ENCODE results near the gene SP6.

DNA sequence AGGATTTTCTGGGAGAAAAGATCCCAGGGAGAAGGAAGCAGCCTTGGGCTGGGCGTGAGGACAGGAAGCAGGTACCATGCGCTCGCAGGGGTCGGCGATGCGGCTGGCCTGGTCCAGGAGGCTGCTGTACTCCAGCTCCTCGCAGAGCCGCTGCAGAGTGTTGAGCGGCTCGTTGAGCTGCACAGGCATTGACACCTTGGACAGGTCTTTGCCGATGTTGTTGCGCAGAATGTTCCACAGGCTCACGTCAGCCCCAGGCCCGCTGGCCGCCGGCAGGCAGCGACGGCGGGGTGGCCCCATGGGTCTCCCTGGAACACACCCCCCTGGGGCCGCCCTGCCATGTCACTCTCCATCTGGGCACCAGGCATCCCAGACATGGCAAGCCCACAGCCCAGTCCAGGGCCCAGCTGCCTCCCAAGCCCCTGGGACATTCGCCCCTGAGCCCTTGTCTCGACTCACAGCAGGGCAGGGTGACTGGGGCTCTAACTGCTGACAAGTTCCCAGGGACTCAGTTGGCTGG, 37.4 kb downstream of the SP6 start:
- TF ChIP-seq, protein P1, sequence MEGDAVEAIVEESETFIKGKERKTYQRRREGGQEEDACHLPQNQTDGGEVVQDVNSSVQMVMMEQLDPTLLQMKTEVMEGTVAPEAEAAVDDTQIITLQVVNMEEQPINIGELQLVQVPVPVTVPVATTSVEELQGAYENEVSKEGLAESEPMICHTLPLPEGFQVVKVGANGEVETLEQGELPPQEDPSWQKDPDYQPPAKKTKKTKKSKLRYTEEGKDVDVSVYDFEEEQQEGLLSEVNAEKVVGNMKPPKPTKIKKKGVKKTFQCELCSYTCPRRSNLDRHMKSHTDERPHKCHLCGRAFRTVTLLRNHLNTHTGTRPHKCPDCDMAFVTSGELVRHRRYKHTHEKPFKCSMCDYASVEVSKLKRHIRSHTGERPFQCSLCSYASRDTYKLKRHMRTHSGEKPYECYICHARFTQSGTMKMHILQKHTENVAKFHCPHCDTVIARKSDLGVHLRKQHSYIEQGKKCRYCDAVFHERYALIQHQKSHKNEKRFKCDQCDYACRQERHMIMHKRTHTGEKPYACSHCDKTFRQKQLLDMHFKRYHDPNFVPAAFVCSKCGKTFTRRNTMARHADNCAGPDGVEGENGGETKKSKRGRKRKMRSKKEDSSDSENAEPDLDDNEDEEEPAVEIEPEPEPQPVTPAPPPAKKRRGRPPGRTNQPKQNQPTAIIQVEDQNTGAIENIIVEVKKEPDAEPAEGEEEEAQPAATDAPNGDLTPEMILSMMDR (conservative IDR thresholded peaks at IDR 0.05): no peak
- no peak for TF ChIP-seq ZFX (IDR thresholded peaks at IDR 0.05)
